Measurements from ENCODE around the gene TMEM106C.
A peak's percentile ranks its signal among the peaks of the same experiment; 100 is the strongest.
"Not testable (repeated sequence)": the region's sequence is repeated elsewhere in the genome, so short reads cannot be mapped to it uniquely, and the experiment has no call there.

Gene TMEM106C

GRCh38 chr12:47949441-47950341, 13.7 kb upstream of the TMEM106C start:
- peak; percentile 31 to 32 for DNase-seq

- DNase-seq: no peak
Observed at GRCh38 chr12:47950856-47951468, 12.4 kb upstream of the TMEM106C start.

- no peak for DNase-seq
Observed at GRCh38 chr12:47954058-47954457, 9.3 kb upstream of the TMEM106C start.

- no peak for DNase-seq
Observed at GRCh38 chr12:47954467-47955045, 8.8 kb upstream of the TMEM106C start.

- DNase-seq: no peak
Observed at GRCh38 chr12:47955059-47955458, 8.3 kb upstream of the TMEM106C start.

- not testable (repeated sequence) for DNase-seq
Observed at GRCh38 chr12:47957671-47958070, 5.7 kb upstream of the TMEM106C start.

GRCh38 chr12:47962198-47962597, 1.2 kb upstream of the TMEM106C start:
- no peak for DNase-seq

- DNase-seq: no peak
Observed at GRCh38 chr12:47964106-47964728, 821 bp downstream of the TMEM106C start.

- DNase-seq: no peak
Observed at GRCh38 chr12:47965581-47965980, 2.2 kb downstream of the TMEM106C start.

- DNase-seq: no peak
Observed at GRCh38 chr12:47967461-47968321, 4.3 kb downstream of the TMEM106C start.

- DNase-seq: no peak
Observed at GRCh38 chr12:47969845-47970244, 6.4 kb downstream of the TMEM106C start.

- no peak for DNase-seq
Observed at GRCh38 chr12:47970843-47971242, 7.4 kb downstream of the TMEM106C start.

GRCh38 chr12:47972895-47973294, 9.5 kb downstream of the TMEM106C start:
- no peak for DNase-seq

- DNase-seq: no peak
Observed at GRCh38 chr12:47973870-47974269, 10.5 kb downstream of the TMEM106C start.

GRCh38 chr12:47975036-47975620, 11.7 kb downstream of the TMEM106C start:
- no peak for DNase-seq

GRCh38 chr12:47975816-47976215, 12.4 kb downstream of the TMEM106C start:
- DNase-seq: no peak

GRCh38 chr12:47977046-47977771, 13.8 kb downstream of the TMEM106C start:
- DNase-seq: no peak

- DNase-seq: no peak
Observed at GRCh38 chr12:47977772-47978597, 14.6 kb downstream of the TMEM106C start.

GRCh38 chr12:47978598-47978873, 15.1 kb downstream of the TMEM106C start:
- no peak for DNase-seq

GRCh38 chr12:47979166-47979565, 15.8 kb downstream of the TMEM106C start:
- no peak for DNase-seq

GRCh38 chr12:47979686-47980085, 16.3 kb downstream of the TMEM106C start:
- no peak for DNase-seq

Data from bone marrow (tissue), 2 donors.